Activated T-cell treated with anti-CD3 and anti-CD28 coated beads for 24 hours (primary cell): ENCODE measurements around the gene COL4A1.
"Not testable (repeated sequence)": the region's sequence is repeated elsewhere in the genome, so short reads cannot be mapped to it uniquely, and the experiment has no call there.

Experiments used
- DNase-seq: peaks from one replicate; pipeline ENCODE4 v3.0.0-alpha.2; 2020; ENCODE audit warnings: low read depth

The COL4A1 gene

DNA sequence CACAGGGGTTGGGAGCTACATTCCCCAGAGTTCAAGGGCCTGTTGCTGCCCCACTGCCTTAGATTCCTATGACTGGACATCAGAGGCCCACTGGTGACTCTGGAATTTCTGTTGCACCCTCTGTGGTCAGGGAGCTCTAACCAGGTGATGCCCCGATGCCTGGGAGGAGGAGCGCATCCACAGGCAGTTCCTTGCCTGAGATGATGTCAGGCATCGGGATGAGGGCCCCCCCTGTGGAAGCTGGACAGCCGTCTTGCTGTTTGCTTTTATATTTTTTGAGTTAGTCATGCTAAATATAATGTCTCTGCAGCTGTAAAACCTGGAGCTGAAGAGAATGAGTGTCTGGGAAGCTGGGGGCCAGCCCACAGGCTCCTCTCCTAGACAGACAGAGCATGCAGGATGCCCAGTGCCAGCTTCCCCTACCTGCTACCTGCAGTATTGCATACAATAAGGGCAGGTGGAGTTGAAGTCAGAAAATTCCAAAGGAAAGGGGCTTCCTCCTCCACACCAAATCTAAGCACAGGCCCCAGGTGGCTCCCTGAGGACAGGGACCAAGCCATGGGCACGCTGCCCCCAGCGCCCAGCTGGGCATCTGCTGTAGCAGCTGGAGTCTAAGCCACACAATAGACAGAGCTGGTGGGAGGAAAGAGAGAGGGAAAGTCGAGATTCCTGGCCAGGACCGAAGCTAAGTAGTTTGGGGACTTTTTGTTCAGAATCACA, 16.4 kb upstream of the COL4A1 start:
- no peak for DNase-seq

DNA sequence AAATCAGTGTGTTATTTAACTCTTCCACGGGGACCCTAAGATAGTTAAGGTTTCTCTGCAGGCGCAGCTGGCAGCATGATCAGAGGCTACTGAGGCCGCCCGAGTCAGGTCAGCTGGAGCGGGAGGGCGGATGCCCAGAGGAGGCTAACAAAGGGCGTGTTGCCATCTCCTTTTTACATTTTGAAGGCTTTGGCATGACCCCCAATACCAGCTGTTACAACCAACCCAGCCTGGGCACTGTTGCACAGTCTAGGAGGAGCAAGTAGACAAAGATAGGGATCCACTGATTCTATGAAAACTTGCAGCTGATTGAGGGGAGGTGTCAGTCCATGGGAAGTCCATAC, 15.8 kb upstream of the COL4A1 start:
- no peak for DNase-seq

DNA sequence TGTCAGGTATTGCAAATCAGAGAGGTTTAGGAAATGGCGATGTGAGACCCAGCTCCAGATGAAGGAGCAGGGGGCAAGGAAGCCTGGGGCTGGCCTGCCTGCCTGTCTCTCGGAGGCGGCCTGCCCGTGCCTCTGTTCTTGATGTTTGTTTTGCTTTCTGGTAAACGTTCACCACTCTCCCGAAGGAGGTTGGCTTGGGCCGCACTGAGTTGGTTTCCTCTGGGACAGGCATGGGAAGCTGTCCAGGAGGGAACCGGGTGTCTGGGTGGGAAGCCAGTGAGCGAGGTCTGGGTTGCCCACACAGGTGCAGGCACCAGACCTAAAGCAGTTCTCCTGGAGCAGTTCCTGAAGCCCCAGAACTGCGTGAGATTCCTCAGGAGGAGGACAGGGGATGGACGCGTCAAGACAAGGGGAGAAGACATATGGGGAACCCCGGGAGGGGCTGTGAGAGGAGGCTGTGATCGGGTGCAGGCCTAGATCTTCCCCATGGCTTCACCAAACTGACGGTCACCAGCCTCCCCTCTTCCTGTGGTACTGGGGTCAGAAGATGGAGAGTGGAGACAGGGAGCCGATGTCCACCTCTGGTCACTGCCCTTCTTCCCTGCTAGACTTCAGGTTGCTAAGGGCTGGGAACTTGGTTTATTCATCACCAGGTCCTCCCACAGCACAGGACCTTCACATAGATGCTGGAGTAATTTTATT, 15.3 kb upstream of the COL4A1 start:
- no peak for DNase-seq

DNA sequence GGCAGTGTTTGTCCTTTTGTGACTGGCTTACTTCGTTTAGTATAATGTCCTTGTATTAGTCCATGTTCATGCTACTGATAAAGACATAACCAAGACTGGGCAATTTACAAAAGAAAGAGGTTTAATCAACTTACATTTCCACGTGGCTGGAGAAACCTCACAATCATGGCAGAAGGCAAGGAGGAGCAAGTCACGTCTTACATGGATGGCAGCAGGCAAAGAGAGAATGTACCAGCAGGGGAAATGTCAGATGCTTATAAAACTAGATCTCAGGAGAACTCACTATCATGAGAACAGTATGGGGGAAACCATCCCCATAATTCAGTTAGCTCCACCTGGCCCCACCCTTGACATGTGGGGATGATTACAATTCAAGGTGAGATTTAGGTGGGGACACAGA, 14.6 kb upstream of the COL4A1 start:
- DNase-seq, result not testable (repeated sequence)

DNA sequence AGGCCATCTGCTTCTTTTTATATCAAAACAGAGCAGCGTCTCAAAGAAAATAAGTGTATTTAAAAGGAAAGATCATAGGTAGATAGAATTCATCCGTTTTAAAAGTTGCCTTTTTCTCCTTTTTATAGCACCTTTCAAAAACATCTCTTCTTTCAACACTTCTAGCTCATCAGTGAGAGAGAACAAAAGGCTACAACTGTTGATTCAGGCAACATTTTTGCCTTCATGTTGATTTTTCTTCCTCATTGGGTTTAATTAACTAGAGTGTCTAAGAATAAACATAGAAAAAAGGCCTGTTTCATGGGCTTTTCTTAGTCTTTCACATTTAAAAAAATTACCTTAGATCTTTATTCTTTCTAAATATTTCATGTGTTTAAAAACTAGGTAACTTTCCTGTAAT, 13.7 kb upstream of the COL4A1 start:
- DNase-seq, result no peak

DNA sequence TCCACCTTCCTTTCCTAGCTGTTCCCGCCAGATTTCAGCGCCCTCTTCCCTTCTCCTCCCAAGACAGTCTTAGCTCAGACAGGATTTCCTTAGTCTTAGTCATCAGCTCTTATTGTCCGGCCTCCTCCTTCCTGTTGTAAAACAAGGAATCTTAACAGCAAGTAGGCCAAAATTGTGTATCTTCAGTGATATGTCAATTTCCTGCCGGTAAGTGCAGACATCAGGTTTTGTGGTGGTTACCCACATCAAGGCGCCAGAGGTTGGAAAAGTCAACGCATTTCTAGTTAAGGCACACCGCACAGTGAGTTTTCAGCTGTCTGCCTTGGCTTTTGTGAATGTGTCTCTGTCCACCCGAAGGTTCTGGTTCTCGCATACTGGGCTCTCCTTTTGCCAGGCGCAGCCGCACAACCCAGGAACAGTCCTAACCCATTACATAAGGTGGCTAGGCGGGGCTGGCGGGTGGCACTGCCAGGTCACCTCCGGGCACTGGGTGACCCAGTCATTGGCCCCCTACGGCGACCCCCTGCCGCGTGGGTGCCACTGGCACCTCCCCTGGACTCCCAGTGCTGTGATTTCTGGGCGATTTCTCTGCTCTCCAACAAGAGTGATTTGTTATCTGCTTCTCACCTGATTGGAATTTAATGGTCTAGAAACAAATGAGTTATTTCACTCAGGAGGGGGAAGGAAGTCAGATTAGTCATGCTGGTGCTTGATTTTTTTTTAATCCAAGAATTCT, 13.0 kb upstream of the COL4A1 start:
- no peak for DNase-seq

DNA sequence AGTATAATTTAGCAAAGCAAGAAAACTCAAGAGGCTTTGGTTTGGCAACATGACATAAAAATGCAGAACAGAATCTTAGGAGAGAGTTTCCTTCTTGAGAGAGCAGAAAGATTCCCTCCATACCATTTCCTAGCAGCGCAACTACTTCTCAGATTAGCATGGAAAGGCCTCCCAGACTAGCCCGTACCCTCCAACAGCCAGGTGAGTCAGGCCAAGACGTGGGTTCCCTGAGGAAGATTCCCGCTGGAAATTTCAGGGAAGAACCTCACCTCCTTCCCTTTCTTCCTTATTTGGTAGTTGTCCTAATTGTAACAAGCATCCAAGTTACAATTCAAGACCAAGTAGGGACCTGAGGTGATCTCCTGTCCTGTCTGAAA, 12.4 kb upstream of the COL4A1 start:
- DNase-seq, result no peak

DNA sequence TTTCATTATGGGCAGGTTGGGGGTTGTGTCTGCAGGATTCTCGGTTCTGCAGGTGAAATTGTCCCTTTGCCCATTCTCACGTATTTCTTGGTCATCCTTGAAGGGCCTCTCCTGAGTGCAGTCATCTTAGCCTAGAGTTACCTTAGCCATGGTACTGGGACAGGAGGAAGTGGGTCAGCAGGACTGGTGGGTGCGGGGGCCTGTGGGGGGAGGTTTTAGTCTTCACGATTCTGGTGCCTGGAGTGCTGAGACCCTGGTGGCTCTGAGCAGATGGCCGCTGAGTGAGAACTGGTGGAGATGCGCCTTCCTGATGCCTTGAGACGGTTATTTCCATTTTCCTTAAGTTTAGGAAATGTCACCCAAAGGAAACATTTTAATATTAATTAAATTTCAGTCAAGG, 12.0 kb upstream of the COL4A1 start:
- DNase-seq, result no peak

DNA sequence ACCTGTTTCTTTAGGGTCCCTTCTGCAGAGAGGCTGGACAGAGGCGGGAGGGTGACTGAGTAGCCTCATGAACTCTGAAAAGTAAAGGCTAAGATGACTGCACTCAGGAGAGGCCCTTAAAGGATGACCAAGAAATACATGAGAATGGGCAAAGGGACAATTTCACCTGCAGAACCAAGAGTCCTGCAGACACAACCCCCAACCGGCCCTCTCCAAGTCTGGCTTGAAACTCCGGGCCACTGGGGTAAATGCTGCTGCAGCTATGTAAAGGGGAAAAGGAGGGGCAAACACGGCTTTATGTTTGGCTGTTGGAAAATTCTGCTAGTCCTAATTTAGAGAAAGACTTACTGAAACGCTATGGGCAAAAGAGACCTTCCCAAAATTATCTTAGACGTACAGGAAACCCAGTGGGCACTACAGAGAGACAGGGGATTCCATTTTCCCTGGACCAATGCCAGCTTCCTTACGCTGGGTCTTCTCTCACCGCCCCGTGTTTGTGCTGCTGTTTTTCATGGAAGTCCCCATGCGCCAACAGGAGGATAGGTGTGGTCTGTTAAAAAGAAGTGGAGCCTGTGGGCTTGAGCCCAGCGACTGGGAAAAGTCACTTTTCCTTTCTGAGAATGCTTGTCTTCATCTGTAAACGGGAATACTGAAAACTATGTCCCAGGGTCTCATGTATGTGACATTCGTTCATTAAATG, 10.7 kb upstream of the COL4A1 start:
- no peak for DNase-seq

DNA sequence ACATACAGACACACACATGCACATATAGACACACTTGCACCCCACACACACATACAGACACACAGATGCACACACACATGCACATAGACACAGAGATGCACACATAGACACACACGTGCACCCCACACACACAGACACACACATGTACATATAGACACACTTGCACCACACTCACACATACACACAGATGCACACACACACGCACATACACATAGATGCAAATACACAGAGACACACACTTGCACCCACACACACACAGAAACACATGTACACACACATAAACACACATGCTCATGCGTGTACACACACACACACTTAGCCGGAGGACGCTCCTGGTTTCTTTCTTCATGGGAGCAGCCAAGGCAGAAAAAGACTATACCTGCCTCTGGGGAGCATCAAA, 10.1 kb upstream of the COL4A1 start:
- DNase-seq, result no peak

DNA sequence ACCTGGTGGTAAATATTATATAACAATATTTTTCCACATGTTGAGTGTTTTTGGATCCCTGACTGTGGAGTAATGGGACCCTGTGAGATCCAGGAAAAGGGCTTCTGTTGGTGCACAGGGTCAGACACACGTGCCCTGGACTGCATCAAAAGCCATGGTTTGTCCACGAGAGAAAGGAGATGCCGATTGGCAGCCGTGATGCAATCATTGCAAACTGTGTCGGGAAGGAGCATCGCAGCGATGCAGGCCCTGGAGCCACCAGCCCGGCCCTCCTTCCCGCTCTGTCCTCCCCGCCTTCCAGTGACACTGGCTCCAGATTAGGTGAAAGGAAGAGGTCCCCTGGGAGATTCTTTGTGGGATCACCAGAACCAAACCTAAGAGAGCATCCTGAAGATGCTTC, 9.2 kb upstream of the COL4A1 start:
- DNase-seq, result no peak

DNA sequence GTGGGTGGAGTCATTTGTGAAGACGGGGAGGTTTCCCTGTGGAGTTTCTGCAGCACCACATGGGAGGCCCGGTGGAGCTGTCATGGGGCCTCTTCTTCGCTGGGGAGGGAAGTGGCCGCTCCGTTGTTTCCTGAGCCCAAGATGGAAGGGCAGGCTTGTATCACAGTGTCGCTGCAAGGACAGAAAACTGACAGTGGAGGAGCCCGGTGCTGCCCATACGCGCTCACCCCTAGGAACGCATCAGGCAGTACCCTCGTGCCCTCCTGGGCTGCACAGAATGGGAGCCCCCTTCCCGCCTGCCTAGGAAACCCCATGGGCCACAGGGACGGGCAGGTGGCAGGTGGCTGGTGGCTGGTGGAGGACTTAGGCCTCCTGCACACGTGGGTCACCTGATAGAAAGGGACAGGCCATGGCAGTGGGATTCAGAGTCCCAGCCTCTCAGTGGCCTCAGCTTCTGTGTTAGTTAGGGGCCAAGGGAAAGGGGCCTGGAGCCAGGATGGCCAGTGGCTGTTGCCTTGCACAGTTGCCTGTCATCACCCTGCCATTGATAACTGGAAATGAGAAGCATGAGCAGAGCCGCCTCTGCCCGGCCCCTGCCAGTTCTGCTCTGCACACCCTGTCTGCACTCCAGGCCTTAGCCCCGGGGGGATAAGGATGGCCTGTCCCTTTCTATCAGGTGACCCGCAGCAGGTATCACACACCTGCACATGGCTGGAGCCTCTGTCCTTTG, 7.7 kb upstream of the COL4A1 start:
- DNase-seq, result no peak

DNA sequence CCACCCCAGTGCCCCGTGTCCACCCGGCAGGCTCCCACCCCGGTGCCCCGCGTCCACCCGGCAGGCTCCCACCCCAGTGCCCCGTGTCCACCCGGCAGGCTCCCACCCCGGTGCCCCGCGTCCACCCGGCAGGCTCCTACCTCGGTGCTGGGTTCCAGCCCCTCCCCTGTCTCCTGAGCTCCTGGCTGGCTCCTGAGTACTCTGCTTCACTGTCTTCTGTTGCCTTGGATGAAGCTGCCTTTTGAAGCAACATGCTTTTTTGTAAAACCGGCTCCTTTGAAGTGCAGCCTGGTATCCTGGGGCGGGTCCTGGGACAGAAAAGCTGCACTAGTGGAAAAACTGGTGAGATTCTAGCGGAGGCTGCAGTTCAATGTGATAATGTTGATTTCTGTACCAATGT, 6.8 kb upstream of the COL4A1 start:
- DNase-seq, result not testable (repeated sequence)

DNA sequence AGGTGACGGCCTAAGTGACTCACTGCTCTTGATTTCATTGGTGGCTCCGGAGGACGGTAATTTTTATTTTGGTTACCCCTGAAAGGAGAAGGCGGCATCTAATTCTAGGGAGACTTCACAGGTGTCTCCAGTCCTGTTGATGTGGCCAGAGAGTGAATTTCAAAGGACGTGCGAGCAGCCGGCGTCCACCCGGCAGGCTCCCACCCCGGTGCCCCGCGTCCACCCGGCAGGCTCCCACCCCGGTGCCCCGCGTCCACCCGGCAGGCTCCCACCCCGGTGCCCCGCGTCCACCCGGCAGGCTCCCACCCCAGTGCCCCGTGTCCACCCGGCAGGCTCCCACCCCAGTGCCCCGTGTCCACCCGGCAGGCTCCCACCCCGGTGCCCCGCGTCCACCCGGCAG, 6.3 kb upstream of the COL4A1 start:
- not testable (repeated sequence) for DNase-seq

DNA sequence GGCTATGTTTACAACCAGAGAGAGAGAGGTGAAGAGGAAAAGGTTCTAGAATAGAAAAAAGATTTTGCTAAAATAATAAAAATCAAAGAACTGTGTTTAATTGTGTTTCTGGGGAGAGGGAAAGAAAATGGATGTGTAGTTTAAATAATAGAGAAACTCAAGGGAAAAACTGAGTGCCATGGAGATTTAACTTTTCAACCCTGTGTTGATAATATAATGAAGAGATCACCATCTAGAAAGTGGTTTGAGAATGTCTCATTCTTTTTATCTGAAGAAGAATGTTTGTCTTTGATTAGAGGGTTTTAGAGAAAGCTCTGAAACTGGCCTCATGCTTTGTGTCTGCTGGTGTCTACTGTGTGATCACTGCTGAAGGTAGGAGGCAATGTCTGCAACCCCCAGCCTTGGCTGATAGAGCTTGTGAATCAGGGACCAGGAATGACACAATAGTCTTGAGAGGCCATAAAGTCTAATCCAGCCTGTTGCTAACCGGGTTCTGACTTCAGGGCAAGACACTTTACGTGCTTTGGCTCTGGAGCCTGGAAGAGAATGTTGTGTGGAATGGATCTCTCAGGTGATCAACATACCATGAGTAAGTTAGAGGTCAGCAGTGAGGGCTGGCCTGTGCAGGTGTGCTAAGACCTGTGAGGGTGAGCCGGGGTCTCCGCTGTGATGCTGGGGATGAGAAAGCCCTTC, 5.5 kb upstream of the COL4A1 start:
- DNase-seq, result no peak

DNA sequence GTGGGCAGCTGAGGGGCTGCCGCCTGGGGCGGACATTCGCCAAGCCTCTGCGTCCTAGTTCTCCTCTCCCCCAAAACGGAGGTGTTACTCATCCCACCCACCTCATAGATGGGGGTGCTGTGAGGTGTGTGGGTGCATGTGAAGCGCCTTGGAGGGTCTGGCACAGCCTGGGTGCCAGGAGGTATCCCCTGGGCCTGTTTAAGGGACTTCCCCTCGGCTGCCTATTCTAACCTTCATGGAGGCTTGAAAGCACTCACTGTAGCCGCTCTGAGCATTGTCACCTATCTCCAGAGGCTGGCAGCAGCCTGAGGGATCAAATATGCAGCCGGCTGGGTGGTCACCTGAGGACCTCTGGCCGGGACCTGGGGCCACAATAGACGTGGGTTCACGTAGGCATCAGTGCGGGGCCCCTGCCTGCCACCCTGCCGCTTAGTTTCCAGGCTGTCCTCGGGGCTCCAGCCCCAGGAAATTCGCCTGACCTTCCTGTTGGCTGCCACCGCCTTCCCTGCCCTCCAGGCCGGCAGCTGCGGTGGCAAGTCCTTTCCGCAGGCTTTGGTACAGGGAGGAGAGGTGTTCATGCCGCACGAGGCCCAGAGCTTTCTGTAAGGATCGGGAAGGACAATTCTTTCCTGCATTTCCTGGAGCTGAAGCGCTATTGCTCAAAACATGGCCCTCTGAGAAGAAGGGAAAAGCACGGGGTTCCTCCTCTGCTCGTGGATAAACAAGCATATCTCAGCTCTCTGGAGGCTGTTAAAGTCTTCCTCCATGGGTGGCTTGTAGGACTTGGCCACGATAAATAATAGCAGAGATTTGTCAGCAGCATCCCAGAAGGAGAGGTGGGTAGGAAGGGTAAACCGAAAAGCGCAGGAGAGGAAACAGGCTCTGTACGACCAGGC, 4.7 kb upstream of the COL4A1 start:
- no peak for DNase-seq

DNA sequence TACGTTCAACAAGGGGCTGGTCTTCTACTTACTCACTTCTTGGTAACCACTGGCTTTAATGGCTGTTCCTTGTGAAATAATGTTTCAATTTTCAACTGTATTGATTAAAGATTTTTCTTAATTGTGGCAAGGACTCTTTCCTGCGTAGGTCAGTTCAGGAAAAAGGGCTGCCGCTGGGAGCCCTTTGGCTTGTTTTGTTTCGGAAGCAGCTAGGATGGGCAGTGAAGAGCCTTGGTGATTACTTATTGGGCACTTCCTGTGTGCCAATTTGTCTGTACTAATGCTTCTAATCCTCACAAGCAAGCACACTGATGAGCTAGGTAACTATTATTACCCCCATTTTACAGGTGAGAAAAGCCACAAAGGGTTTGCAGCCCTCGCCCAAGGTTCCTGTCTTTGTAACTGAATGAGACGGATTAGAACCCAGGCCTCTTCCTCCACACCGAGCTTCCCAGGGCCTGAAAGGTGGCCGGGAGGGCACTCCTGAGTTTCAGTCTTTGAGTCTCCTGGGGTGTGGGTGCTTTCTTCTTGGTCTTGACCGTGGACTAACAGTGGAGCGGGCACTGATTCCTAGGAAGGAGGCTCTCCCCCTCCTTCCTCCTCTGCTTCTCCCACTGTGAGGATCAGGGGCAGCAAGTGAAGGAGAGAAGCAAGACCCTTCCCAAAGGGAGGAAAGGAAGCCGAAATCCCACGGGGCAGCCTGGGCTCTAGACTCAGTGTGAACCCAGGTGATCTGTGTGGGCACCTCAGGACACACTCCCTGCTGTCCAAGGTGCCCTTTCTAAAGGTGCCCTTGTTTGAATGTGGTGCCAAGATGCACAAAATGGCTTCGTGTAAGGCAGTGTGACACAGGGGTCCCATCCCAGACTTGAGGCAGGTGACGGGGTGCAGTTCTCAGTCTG, 3.8 kb upstream of the COL4A1 start:
- DNase-seq, result no peak

DNA sequence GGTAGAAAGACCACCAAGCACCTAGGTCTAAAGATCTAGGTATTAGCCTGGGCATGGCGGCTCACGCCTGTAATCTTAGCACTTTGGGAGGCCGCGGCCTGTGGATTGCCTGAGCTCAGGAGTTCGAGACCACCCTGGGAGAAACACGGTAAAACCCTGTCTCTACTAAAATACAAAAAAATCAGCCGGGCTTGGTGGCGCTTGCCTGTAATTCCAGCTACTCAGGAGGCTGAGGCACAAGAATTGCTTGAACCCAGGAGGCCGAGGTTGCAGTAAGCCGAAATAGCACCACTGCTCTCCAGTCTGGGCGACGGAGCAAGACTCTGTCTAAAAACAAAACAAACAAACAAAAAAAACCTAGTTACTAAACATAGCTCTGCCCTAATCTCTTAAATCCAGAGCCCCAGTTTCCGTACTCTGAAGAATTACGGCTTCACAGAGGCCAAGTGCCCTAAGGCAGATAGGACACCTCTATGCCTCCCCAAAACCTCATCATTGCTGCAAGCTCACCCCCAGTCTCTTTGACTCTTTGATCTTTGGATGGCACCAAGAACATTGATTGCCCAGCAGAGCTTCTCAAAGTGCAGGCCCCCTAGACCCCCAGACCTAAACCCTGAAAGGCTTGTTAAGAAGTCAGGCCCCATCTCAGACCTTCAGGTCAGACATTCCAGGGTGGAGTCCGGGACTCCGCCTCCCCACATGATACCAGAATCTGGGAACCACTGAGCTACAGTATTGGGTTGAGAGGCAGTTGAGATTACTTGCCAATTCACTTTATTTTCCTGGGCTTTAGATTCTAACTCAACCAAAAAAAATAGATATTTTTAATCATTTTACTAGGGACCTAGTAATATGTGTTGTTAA, 2.9 kb upstream of the COL4A1 start:
- DNase-seq, result no peak
